Measurements from ENCODE around the gene MRI1. TPM values are rescaled to one million over a fixed set of nuclear protein-coding genes. Genes with fewer than 3 reads are reported as not detected.

The MRI1 gene
- total RNA-seq, 4 donors from 2014 or later, result 63.0 to 304 (median 99.2) TPM

DNA sequence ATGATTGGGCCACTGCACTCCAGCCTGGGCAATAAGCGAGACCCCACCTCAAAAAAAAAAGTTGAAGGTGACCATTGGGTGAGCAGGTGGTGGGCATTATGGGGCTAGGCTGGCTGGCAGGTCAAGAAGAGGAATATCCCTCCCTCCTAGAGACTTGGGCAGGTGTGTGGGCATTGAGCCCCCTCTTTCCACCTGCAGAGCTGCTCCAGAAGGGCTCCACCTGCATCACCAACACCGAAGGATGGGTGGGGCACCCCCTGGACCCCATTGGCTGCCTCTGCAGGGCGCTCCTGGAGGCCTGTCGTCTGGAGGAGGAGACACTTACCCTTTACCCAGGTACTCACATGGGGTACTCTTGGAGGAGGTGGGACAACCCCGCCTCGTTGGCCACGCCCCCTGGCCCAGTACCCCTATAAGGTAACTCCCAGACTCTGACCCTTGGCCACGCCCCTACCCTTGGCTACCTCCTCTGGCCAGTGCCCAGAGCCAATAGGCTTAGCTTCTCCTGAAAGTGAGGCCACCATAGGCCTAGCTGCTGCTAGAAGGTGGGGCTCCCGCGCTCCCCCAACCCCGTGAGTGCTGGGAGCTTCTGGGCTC lies 52.8 kb downstream of the MRI1 start:
- Histone ChIP-seq H3K27me3 (no peaks in the 10 kb centered on the region), H3K9me3 (no peaks in the 10 kb centered on the region), H3K4me3 (peak overlapping the region in 3 of 4 donors; percentile 21 to 44 (median 39)), H3K36me3 (peaks cover 0 to 3% (median 0%) of the 10 kb centered on the region in 4 donors), H3K27ac (peak overlapping the region; percentile 74 to 86 (median 78)), H3K4me1 (no peaks in the 10 kb centered on the region)
- peak; percentile 82 for DNase-seq
- 45 to 100% methylated on average over 1 to 11 of the region's 11 CpGs for WGBS, 2 donors (ENCODE audit: low coverage in 1 of 2)
- intact Hi-C loops (cut with DNase I; ENCODE audit: low total_unique reads) (no loop called here), in situ Hi-C loops (cut with MboI; ENCODE audit: low pct_ligation_motif_present in 1 of 4, low pct_unique_long_range_greater_than_20kb in 1 of 4, low sequenced_read_pairs in 3 of 4) (no loop called here)
- TF ChIP-seq POLR2AphosphoS5 (IDR thresholded peaks at IDR 0.05) (no peak), CTCF (IDR thresholded peaks at IDR 0.05) (no peak), POLR2A (IDR thresholded peaks at IDR 0.05) (no peak), EP300 (IDR thresholded peaks at IDR 0.05; ENCODE audit: low read depth) (no peak)

- Histone ChIP-seq H3K36me3 (peaks cover 0 to 3% (median 0%) of the 10 kb centered on the region in 4 donors), H3K9me3 (no peaks in the 10 kb centered on the region), H3K4me1 (no peaks in the 10 kb centered on the region), H3K27ac (peak overlapping the region; percentile 74 to 86 (median 78)), H3K27me3 (no peaks in the 10 kb centered on the region), H3K4me3 (peak overlapping the region; percentile 10 to 44 (median 30))
- TF ChIP-seq EP300 (IDR thresholded peaks at IDR 0.05; ENCODE audit: low read depth) (no peak), POLR2AphosphoS5 (IDR thresholded peaks at IDR 0.05) (peak in 2 of 3 donors; percentile 31 to 60), CTCF (IDR thresholded peaks at IDR 0.05) (no peak), POLR2A (IDR thresholded peaks at IDR 0.05) (peak; percentile 75)
- DNase-seq, result peak; percentile 87
- WGBS, 2 donors (ENCODE audit: low coverage in 1 of 2), result 46% methylated on average over 32 of the region's 35 CpGs; no CpG with 5 or more reads in 1 of the 2 donors
- in situ Hi-C loops (cut with MboI; ENCODE audit: low pct_ligation_motif_present in 1 of 4, low pct_unique_long_range_greater_than_20kb in 1 of 4, low sequenced_read_pairs in 3 of 4) (no loop called here), intact Hi-C loops (cut with DNase I; ENCODE audit: low total_unique reads) (no loop called here)
Observed at GRCh38 chr19:13817615-13818371, 53.5 kb downstream of the MRI1 start.

DNA sequence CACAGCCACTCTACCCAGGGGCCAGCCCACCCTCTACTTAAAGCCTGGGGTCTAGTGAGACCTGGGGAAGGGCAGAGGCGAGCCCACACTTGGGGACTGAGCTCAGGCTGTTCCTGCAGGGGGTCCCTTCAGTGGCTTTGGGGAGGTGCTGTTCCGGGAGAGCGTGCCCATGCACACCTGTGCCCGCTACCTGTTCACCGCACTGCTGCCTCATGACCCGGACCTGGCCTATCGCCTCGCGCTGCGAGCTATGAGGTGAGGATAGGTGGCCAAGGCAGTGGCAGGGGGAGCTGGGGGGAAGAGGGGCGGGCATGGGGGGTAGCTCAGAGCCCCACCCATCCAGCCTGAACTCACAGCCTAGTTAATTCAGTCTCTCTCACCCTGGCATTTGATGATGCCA lies 54.9 kb downstream of the MRI1 start:
- in situ Hi-C loops (cut with MboI; ENCODE audit: low pct_ligation_motif_present in 1 of 4, low pct_unique_long_range_greater_than_20kb in 1 of 4, low sequenced_read_pairs in 3 of 4), result no loop called here
- Histone ChIP-seq H3K27ac (no peak overlapping the region), H3K4me1 (no peaks in the 10 kb centered on the region), H3K27me3 (no peaks in the 10 kb centered on the region), H3K9me3 (no peaks in the 10 kb centered on the region), H3K4me3 (no peak overlapping the region), H3K36me3 (peaks cover 0 to 3% (median 0%) of the 10 kb centered on the region in 4 donors)
- no peak for DNase-seq
- TF ChIP-seq POLR2AphosphoS5 (IDR thresholded peaks at IDR 0.05) (no peak), POLR2A (IDR thresholded peaks at IDR 0.05) (no peak), CTCF (IDR thresholded peaks at IDR 0.05) (no peak), EP300 (IDR thresholded peaks at IDR 0.05; ENCODE audit: low read depth) (no peak)
- intact Hi-C loops (cut with DNase I; ENCODE audit: low total_unique reads), result no loop called here
- 90% methylated on average over 9 of the region's 11 CpGs; no CpG with 5 or more reads in 1 of the 2 donors for WGBS, 2 donors (ENCODE audit: low coverage in 1 of 2)

- WGBS, 2 donors (ENCODE audit: low coverage in 1 of 2), result 100% methylated on average over 1 to 2 of the region's 2 CpGs
- no peaks in the 10 kb centered on the region for H3K9me3 ChIP-seq
- intact Hi-C loops (cut with DNase I; ENCODE audit: low total_unique reads), result no loop called here
- H3K4me3 ChIP-seq, result no peak overlapping the region
- no peaks in the 10 kb centered on the region for H3K36me3 ChIP-seq
- in situ Hi-C loops (cut with MboI; ENCODE audit: low pct_ligation_motif_present in 1 of 4, low pct_unique_long_range_greater_than_20kb in 1 of 4, low sequenced_read_pairs in 3 of 4), result no loop called here
- H3K27ac ChIP-seq, result no peak overlapping the region
- no peaks in the 10 kb centered on the region for H3K27me3 ChIP-seq
- no peaks in the 10 kb centered on the region for H3K4me1 ChIP-seq
- no peak for DNase-seq
- no peak for TF ChIP-seq POLR2AphosphoS5 (IDR thresholded peaks at IDR 0.05)
- no peak for TF ChIP-seq CTCF (IDR thresholded peaks at IDR 0.05)
- TF ChIP-seq POLR2A (IDR thresholded peaks at IDR 0.05), result no peak
- no peak for TF ChIP-seq EP300 (IDR thresholded peaks at IDR 0.05; ENCODE audit: low read depth)
Observed at GRCh38 chr19:13821292-13821691, 57.0 kb downstream of the MRI1 start.

All from transverse colon (tissue), 4 donors.